Muscle of arm (tissue), 12 donors: ENCODE results near the gene MRPL1. TPM values are rescaled to one million over a fixed set of nuclear protein-coding genes. Genes with fewer than 3 reads are reported as not detected.
"Not testable (repeated sequence)": the region's sequence is repeated elsewhere in the genome, so short reads cannot be mapped to it uniquely, and the experiment has no call there.

ENCODE experiments used
- DNase-seq: peaks from one replicate; pipeline ENCODE4 v3.0.0-alpha.2; 2013
- polyA plus RNA-seq, 12 donors: library from polyadenylated mRNA; unstranded; fragments of 120-200 nt; gene quantifications; one replicate each; pipeline ENCODE4 v1.2.1, GENCODE V29; 2013; ENCODE audit not compliant: insufficient read length in 12 of 12

Gene MRPL1
- polyA plus RNA-seq, 12 donors: 45.6 to 113 (median 72.3) TPM; not detected in 1

DNA sequence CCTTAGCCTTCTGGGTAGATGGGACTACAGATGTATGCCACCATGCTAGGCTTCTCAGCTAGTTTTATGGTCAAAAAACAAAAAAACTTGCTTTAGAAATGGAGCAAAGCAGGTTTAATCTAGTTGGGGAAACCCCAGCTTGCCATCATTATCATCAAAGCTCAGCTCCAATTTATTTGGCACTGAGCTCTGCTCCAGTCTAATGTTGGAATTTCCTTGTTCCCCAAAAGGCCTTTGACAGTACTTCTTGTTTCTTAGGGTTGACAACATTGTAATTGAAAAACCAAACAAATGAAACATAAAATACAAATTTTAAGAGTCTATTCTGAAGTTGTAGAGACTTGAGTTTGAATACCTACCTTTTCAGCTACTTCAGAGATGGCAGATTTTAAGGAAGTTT lies 48.0 kb downstream of the MRPL1 start:
- DNase-seq: no peak

DNA sequence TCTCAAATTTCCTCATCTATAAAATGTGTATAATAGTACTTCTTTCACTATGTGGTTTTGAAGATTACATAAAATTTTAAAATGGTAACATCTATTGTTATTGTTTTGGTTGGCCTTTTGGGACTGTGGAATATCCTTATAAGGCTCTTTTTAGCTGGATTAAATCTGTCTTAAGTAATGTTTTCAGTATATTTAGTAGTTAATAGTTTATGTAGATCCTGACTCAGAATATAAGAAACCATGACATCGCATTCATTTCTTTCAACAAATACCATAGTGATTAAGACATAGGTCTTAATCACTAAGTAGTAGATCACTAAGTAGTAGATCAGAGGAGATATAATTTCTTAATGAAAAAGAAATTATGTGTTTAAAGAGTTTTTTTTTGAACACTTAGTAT lies 48.5 kb downstream of the MRPL1 start:
- DNase-seq: no peak

DNA sequence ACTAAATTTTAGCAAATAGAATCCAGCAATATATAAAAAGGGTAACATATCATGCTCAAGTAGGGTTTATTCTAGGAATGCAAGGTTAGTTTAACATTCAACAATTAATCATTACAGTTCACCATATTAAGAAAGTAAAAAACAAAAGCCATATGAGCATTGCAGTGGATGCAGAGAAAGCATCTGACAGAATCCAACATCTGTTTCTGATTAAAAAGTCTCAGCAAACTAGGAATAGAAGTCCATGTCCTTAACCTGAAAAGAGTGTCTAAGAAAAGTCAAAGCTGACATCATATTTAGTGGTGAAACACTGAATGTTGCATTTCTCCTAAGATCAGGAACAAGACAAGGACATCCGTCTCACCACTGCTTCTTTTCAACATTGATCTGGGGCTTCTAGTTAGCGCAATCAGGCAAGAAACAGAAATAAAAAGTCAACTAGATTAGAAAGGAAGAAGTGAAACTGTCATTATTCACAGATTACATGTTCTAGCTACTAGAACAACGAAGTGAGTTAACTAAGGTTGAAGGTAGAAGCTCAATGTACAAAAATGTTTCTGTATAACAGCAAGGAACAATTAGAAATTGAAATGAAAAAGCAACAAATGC lies 49.3 kb downstream of the MRPL1 start:
- no peak for DNase-seq

- DNase-seq: no peak
These were observed 50.7 kb downstream of the MRPL1 start for GRCh38 chr4:77913348-77913747.

- no peak for DNase-seq
These were observed 54.4 kb downstream of the MRPL1 start for GRCh38 chr4:77917075-77917474.

DNA sequence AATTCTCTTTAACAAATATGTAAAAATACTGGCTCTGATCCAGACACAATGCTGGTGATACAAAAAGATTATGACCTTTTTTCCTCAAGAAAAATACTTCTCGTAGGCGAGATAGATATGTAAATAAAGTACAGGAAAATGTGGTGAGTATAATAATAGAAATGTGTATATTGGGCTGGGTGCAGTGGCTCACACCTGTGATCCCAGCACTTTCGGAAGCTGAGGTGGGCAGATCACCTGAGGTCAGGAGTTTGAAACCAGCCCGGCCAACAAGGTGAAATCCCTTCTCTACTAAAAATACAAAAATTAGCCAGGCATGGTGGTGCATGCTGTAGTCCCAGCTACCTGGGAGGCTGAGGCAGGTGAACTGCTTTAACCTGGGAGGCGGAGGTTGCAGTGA lies 55.0 kb downstream of the MRPL1 start:
- no peak for DNase-seq

- DNase-seq: no peak
These were observed 57.7 kb downstream of the MRPL1 start for GRCh38 chr4:77920371-77920770.

DNA sequence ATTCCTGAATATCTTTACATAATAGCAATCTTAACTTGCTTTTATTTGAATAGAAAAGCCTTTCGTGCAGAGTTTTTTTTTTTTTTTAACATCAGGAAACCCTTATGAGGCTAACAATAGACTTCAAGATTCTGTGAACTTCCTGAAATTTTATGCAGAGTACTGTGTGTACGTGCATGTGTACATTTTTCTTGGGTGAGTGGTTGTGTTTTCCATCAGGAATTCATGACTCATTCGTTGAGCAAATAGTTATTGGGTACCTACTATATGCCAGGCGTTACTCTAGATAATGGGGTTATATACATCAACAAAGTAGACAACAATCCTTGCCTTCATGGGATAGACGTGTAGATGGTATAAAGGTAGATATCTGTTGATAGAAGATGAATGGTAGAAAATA lies 59.1 kb downstream of the MRPL1 start:
- DNase-seq: no peak

- DNase-seq: no peak
These were observed 59.8 kb downstream of the MRPL1 start for GRCh38 chr4:77922158-77923094.

DNA sequence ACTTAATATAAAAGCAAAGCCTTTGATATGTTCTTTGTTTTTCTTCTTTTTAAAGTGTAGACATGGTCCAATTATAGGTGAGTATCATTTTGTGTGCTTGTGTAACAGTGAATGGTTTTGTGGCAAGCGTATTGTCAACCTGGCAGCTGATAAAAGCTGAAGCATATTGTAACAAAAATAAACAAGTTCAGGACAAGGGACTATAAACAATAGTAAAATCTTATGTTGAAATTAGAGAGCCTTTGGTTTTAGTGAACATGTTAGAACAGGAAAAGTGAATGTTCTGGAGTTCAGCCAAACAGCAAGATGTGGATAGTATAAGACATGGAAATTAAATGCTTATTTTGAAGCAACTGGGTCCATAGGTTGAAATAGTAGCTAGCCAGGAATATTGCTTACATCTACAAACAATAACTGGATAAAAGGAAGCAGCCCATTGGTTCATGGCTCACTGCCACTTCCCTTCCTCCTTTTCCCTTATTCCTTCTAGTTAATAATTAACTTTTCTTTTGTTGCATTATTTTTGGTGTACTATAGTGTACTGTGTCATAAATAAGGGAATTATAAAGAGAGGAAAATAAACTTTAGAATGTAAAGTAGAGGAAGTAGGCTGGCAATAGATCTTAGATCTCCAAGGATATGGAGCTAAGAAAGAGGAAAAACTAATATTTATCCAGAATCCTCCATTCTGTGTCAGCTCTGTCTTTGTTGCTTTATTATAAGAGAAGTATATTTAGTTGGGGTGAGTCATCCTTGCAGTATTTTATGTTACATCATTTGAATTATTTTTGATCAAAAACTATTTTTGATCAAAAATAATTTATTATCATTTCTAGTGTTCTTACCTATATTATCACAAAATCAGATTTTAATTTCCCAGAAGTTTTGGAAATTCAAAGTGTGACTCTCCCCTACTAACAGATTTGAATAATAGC lies 65.6 kb downstream of the MRPL1 start:
- DNase-seq: no peak

- DNase-seq: no peak
These were observed 67.6 kb downstream of the MRPL1 start for GRCh38 chr4:77930154-77930639.

DNA sequence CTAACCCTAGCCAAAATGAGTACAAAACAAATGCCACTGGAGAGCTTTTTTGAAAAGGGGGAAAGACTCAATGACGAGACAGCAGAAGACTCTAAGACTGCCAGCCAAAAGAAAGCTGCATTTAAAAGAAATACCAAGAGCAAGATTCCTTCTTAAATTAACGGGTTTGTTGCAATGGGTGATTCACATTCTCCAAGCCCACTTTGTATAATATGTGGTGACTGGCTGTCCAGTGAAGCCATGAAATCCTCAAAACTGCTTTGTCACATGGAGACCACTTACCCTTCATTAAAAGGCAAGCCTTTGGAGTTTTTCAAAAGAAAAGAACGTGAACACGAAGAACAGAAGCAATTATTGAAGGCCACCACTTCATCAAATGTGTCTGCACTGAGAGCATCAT lies 68.2 kb downstream of the MRPL1 start:
- DNase-seq: no peak

GRCh38 chr4:77931452-77932135 lies 69.0 kb downstream of the MRPL1 start:
- peak; percentile 4 for DNase-seq

DNA sequence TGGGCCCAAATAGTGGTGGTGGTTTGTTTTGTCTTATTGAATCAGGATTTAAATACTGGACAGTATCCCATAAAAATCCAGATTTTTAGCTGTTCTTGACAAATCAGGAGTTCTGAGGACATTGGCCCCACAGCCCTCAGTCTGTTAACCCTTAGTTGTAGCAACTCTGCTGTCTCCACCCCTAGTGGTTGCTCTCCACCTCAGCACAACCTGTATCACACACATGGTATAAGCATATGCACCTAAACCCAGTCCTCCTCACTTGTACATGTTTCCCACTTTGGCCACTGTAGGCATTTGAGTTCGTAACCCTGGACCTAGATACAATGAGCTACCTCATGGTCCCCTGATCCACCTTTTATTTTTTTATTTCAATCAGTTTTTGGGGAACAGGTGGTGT lies 75.9 kb downstream of the MRPL1 start:
- DNase-seq: no peak

GRCh38 chr4:77945929-77946328 lies 83.3 kb downstream of the MRPL1 start:
- not testable (repeated sequence) for DNase-seq

DNA sequence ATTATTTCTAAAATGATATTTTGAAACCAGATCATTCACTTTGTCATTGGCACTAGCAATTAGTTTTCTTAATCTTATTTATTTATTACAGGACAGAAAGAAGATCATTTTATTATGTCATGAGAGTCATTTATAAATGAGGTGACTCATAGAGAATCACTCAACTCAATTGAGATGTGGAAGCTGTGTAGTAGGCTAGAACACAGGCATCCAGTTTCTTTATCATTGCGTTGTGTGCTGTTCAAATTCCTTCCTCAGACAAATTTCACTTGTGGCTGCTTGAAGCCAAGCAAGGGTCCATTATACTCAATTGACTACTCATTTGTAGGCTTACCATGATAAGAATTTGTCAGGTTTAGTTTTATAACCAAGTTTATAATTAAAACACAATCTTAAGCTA lies 87.6 kb downstream of the MRPL1 start:
- no peak for DNase-seq

DNA sequence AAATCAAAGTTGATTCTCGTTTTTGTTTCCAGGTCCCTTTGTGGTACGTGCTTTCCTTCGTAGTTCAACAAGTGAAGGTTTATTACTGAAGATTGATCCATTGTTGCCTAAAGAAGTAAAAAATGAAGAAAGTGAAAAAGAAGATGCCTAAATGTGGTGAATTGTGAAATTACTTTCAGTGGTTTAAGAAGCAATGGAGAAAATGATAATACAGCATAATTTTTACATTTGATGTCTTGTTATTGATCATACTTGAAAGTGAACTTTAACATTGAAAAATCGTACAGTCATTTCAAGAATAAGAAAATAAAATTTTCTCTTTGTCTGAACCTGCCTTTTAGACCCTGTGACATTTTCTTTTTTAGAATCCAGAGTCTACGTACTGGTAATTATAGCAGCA lies 89.8 kb downstream of the MRPL1 start:
- DNase-seq: no peak

GRCh38 chr4:77954690-77955089 lies 92.1 kb downstream of the MRPL1 start:
- DNase-seq: no peak

DNA sequence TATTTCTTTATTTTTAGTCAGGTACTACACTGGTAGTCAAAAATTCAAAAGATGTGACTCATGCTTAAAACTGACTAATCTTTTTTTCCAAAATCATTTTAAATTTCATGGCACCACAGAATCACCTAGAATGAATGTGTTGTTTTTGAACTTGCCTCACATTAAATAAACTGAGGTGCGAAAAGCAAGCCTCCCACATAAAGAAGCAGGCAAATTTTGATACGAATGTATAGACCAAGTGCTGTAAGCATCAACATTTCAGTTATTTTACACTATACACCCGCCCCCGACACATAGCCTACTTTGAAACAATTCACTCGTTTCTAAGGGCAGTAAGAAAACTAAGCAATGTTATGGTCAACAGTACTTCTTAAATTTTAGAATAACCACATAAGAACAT lies 94.3 kb downstream of the MRPL1 start:
- no peak for DNase-seq

GRCh38 chr4:77958897-77959296 lies 96.3 kb downstream of the MRPL1 start:
- no peak for DNase-seq

- peak; percentile 46 for DNase-seq
These were observed 97.1 kb downstream of the MRPL1 start for GRCh38 chr4:77959566-77960338.
